ENCODE data around the gene SRPX. TPM values are rescaled to one million over a fixed set of nuclear protein-coding genes. Genes with fewer than 3 reads are reported as not detected.
A peak's percentile ranks its signal among the peaks of the same experiment; 100 is the strongest.

Gene SRPX
- 5.6 TPM for polyA plus RNA-seq (2013, experiment 1 of 2)
- polyA plus RNA-seq (2013, experiment 2 of 2) = 5.4 TPM

DNA sequence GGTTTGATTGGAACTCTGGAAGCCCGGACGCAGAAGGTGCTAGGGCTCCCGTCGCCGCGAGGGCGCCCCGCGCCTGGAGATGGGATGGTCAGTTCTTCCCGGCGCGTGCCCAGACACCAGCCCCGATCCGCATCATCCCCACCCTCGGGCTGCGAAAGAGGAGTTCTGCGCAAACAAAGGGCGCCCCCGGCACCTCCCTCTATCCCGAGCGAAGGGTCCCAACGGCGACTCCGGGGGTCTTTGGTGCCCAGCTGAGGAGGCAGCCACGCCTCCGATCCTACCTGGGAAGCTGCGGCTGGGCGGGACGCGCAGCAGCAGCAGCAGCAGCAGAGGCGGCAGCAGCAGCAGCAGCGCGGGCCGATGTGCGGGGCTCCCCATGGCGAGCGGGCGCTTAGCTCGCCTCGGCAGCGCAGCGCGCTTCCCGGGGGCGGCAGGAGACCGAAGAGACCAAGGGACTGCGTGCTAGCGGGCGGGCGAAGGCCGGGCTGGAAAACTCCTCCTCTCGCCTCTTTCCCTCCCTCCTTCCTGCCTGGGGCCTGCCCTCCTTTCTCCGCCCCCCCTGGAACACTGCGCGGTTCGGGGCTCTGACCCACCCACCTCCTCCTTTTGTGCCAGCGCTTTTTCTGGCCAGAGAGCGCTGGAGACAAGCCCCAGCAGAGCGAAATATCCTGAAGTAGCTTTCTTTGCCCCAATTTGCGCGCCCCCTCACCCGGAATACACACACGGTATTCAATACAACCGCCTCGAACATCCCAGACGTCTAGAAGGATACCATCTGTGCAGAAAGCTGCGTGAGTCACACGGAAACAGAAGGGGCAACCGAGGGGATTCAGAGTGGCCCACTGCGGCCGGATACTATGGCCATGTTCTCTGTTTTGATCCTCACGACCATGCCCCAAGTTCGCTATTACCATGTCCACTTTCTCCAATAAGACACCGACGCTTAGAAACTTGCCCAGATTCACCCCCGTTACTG lies at the start of gene SRPX:
TSS of gene SRPX (minus strand) at position 457 of the 976 bp plus-strand sequence. CDS start at position 378, 79 bp downstream.
- Histone ChIP-seq H3K79me1 (ENCODE audit: low read depth, low read length) (no peaks in the 10 kb centered on the region), H3K14ac (ENCODE audit: low read length) (no peak within 1 kb of the TSS), H2BK12ac (ENCODE audit: low read length) (no peak within 1 kb of the TSS), H2AFZ (ENCODE audit: low read length) (peak within 1 kb of the TSS; percentile 93), H2BK15ac (ENCODE audit: low read length) (no peak within 1 kb of the TSS), H3K18ac (ENCODE audit: low read length) (peak within 1 kb of the TSS; percentile 89), H2AK5ac (ENCODE audit: low read depth, low read length) (no peak within 1 kb of the TSS), H3K23ac (ENCODE audit: low read depth, low read length, poor library complexity) (no peak within 1 kb of the TSS), H3K36me3 (replicated peaks in 1 of 2; ENCODE audit: control insufficient read depth in 2 of 2, insufficient read depth in 2 of 2, low read length in 2 of 2) (no peaks in the 10 kb centered on the region), H3K27me3 (ENCODE audit: control insufficient read depth in 3 of 3, insufficient read depth in 3 of 3, low read depth in 1 of 3, low read length in 3 of 3) (peaks cover 0 to 61% (median 6%) of the 10 kb centered on the region in 3 experiments), H3K4me2 (ENCODE audit: insufficient read depth, low read length, poor library complexity, severe bottlenecking) (peak within 1 kb of the TSS; percentile 62), H3K9me3 (replicated peaks in 1 of 2; ENCODE audit: control insufficient read depth in 2 of 2, insufficient read depth in 1 of 2, low read depth in 1 of 2, low read length in 2 of 2) (no peaks in the 10 kb centered on the region), H3K4me3 (ENCODE audit: low read length in 2 of 2) (peak within 1 kb of the TSS; percentile 39 to 82), H4K8ac (ENCODE audit: low read depth, low read length) (no peak within 1 kb of the TSS), H3K9ac (ENCODE audit: low read depth, low read length, poor library complexity) (peak within 1 kb of the TSS; percentile 84), H3K4ac (ENCODE audit: low read length) (no peak within 1 kb of the TSS), H2BK120ac (ENCODE audit: low read depth, low read length) (no peak within 1 kb of the TSS), H3K4me1 (ENCODE audit: control insufficient read depth in 2 of 2, insufficient read depth in 1 of 2, low read depth in 1 of 2, low read length in 2 of 2) (peaks cover 0 to 2% of the 10 kb centered on the region in 2 donors), H3K27ac (replicated peaks; ENCODE audit: low read length) (no peak within 1 kb of the TSS), H4K91ac (ENCODE audit: low read depth, low read length, poor library complexity) (no peak within 1 kb of the TSS), H2BK5ac (ENCODE audit: low read length) (no peak within 1 kb of the TSS)
- WGBS, 2 donors (ENCODE audit: extremely low coverage in 2 of 2, insufficient read length in 2 of 2, insufficient replicate concordance in 1 of 2) = no CpG with 5 or more reads among the region's 76 CpGs
- peak; percentile 5 for DNase-seq (ENCODE audit: low spot score)

DNA sequence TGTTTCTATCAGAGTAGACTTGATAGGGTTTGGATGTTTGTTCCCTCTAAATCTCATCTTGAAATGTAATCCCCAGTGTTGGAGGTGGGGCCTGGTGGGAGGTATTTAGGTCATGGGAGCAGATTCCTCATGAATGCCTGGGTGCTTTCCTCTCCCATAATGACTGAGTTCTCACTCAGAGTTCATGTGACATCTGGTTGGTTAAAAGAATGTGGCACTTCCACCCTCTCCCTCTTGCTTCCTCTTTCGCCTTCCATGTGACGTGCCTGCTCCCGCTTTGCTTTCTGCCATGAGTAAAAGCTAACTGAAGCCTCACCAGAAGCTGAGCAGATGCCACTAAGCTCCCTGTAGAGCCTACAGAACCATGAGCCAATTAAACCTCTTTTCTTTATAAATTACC lies 47.3 kb upstream of the SRPX start:
- Histone ChIP-seq H3K23ac (ENCODE audit: low read depth, low read length, poor library complexity) (no peak overlapping the region), H3K14ac (ENCODE audit: low read length) (no peak overlapping the region), H3K4me1 (ENCODE audit: control insufficient read depth in 2 of 2, insufficient read depth in 1 of 2, low read depth in 1 of 2, low read length in 2 of 2) (no peaks in the 10 kb centered on the region), H3K36me3 (replicated peaks in 1 of 2; ENCODE audit: control insufficient read depth in 2 of 2, insufficient read depth in 2 of 2, low read length in 2 of 2) (no peaks in the 10 kb centered on the region), H2BK120ac (ENCODE audit: low read depth, low read length) (no peak overlapping the region), H3K4ac (ENCODE audit: low read length) (no peak overlapping the region), H4K91ac (ENCODE audit: low read depth, low read length, poor library complexity) (no peak overlapping the region), H2BK5ac (ENCODE audit: low read length) (no peak overlapping the region), H3K27me3 (ENCODE audit: control insufficient read depth in 3 of 3, insufficient read depth in 3 of 3, low read depth in 1 of 3, low read length in 3 of 3) (no peaks in the 10 kb centered on the region), H2AFZ (ENCODE audit: low read length) (no peak overlapping the region), H3K4me3 (ENCODE audit: low read length in 2 of 2) (no peak overlapping the region), H2BK15ac (ENCODE audit: low read length) (no peak overlapping the region), H3K9ac (ENCODE audit: low read depth, low read length, poor library complexity) (no peak overlapping the region), H3K27ac (replicated peaks; ENCODE audit: low read length) (no peak overlapping the region), H3K79me1 (ENCODE audit: low read depth, low read length) (no peaks in the 10 kb centered on the region), H2BK12ac (ENCODE audit: low read length) (no peak overlapping the region), H3K4me2 (ENCODE audit: insufficient read depth, low read length, poor library complexity, severe bottlenecking) (no peak overlapping the region), H3K18ac (ENCODE audit: low read length) (no peak overlapping the region), H4K8ac (ENCODE audit: low read depth, low read length) (no peak overlapping the region), H2AK5ac (ENCODE audit: low read depth, low read length) (no peak overlapping the region), H3K9me3 (replicated peaks in 1 of 2; ENCODE audit: control insufficient read depth in 2 of 2, insufficient read depth in 1 of 2, low read depth in 1 of 2, low read length in 2 of 2) (no peaks in the 10 kb centered on the region)
- no CpG with 5 or more reads among the region's 3 CpGs for WGBS, 2 donors (ENCODE audit: extremely low coverage in 2 of 2, insufficient read length in 2 of 2, insufficient replicate concordance in 1 of 2)
- DNase-seq (ENCODE audit: low spot score) = no peak

DNA sequence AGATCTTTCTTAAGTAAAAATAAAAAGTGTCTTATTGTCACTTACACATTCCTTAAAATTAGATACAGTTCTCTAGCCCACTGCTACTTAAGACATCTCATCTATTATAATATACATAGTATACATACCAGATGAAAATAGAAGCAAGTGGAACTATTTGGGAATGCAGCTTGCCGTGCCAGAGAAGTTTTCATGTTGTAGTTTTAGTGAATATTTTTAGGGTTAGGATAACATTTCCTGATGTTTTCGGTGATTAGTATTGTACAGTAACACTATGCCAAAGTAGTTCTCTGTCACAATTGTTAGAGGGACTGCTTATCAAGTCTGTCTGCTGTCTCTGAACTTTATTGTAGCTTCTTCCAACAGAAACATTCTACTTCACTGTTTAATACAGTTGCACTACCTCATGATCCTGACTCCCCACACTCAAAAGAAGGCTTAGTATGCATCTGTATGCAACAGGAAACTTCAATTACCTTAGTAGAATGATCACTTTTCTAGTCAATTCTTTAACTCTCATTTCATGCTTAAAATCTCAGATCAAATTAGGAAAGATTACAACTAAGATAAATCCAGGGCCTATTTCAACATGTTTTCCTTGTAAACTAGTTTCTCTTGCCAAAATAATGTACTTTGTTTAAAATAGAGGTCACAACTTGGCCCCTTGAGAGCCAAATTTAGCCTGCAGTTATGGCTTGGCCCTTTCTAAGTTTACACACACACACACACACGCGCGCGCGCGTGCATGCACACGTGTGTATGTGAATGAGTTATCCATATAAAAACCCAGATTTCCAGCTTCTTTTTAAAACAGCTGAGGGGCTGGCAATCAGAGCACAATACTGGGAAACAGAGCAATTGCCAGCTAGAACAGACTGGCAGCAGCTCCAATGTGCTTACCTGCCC lies 42.3 kb upstream of the SRPX start:
- Histone ChIP-seq H2BK15ac (ENCODE audit: low read length) (no peak overlapping the region), H3K4me2 (ENCODE audit: insufficient read depth, low read length, poor library complexity, severe bottlenecking) (no peak overlapping the region), H2AK5ac (ENCODE audit: low read depth, low read length) (no peak overlapping the region), H4K91ac (ENCODE audit: low read depth, low read length, poor library complexity) (no peak overlapping the region), H3K9me3 (replicated peaks in 1 of 2; ENCODE audit: control insufficient read depth in 2 of 2, insufficient read depth in 1 of 2, low read depth in 1 of 2, low read length in 2 of 2) (no peaks in the 10 kb centered on the region), H2BK5ac (ENCODE audit: low read length) (no peak overlapping the region), H2BK120ac (ENCODE audit: low read depth, low read length) (no peak overlapping the region), H2AFZ (ENCODE audit: low read length) (no peak overlapping the region), H3K14ac (ENCODE audit: low read length) (no peak overlapping the region), H3K36me3 (replicated peaks in 1 of 2; ENCODE audit: control insufficient read depth in 2 of 2, insufficient read depth in 2 of 2, low read length in 2 of 2) (no peaks in the 10 kb centered on the region), H2BK12ac (ENCODE audit: low read length) (no peak overlapping the region), H3K4ac (ENCODE audit: low read length) (no peak overlapping the region), H3K9ac (ENCODE audit: low read depth, low read length, poor library complexity) (no peak overlapping the region), H3K18ac (ENCODE audit: low read length) (no peak overlapping the region), H3K4me1 (ENCODE audit: control insufficient read depth in 2 of 2, insufficient read depth in 1 of 2, low read depth in 1 of 2, low read length in 2 of 2) (no peaks in the 10 kb centered on the region), H3K27me3 (ENCODE audit: control insufficient read depth in 3 of 3, insufficient read depth in 3 of 3, low read depth in 1 of 3, low read length in 3 of 3) (no peaks in the 10 kb centered on the region), H4K8ac (ENCODE audit: low read depth, low read length) (no peak overlapping the region), H3K23ac (ENCODE audit: low read depth, low read length, poor library complexity) (no peak overlapping the region), H3K27ac (replicated peaks; ENCODE audit: low read length) (no peak overlapping the region), H3K4me3 (ENCODE audit: low read length in 2 of 2) (no peak overlapping the region), H3K79me1 (ENCODE audit: low read depth, low read length) (no peaks in the 10 kb centered on the region)
- no CpG with 5 or more reads among the region's 9 CpGs for WGBS, 2 donors (ENCODE audit: extremely low coverage in 2 of 2, insufficient read length in 2 of 2, insufficient replicate concordance in 1 of 2)
- no peak for DNase-seq (ENCODE audit: low spot score)
